Keratinocyte (primary cell): ENCODE results near the gene GNAT2. TPM values are rescaled to one million over a fixed set of nuclear protein-coding genes. Genes with fewer than 3 reads are reported as not detected.

Experiments
- DNase-seq: peaks from one replicate; pipeline ENCODE4 v3.0.0-alpha.2; 2011; ENCODE audit warnings: low read depth, missing footprints, low spot score
- FAIRE-seq: peaks from 2 replicates; lab custom pipeline; 2011; peaks lifted over from hg19 to GRCh38; lab: Jason Lieb, UNC
- H2AFZ ChIP-seq: 2 replicates; pipeline ENCODE4 v1.6.0; 2012; ENCODE audit warnings: low read length, control low read depth, inconsistent platforms; ENCODE audit not compliant: control insufficient read depth
- H3K27ac ChIP-seq: 2 replicates; pipeline ENCODE4 v1.5.1; 2011; ENCODE audit warnings: low read length; ENCODE audit not compliant: control insufficient read depth, insufficient read depth
- H3K27me3 ChIP-seq: 3 replicates; pipeline ENCODE4 v1.6.0; 2011; ENCODE audit warnings: low read length; ENCODE audit not compliant: control insufficient read depth, insufficient read depth; ENCODE audit errors: extremely low read depth
- H3K36me3 ChIP-seq, 2 experiments: 2 replicates in 1 of 2; 3 replicates in 1 of 2; pipeline ENCODE4 v1.5.1; 2011; ENCODE audit warnings: low read length in 2 of 2, mild to moderate bottlenecking in 1 of 2; ENCODE audit not compliant: control insufficient read depth in 2 of 2, insufficient read depth in 2 of 2; ENCODE audit errors: extremely low read depth in 1 of 2
- H3K4me1 ChIP-seq: 3 replicates; pipeline ENCODE4 v1.5.1; 2011; ENCODE audit warnings: low read length; ENCODE audit not compliant: control insufficient read depth, insufficient read depth; ENCODE audit errors: extremely low read depth
- H3K4me2 ChIP-seq: 3 replicates; pipeline ENCODE4 v1.6.0; 2011; ENCODE audit warnings: low read depth, low read length; ENCODE audit not compliant: control insufficient read depth, insufficient read depth; ENCODE audit errors: extremely low read depth
- H3K4me3 ChIP-seq, 3 experiments: fragments of 200-600 bp in 1 of 3; sonication (generic) in 1 of 3; 2 replicates in 2 of 3; 3 replicates in 1 of 3; pipeline ENCODE4 v1.5.1; 2011 to 2016; ENCODE audit warnings: low read length in 3 of 3, mild to moderate bottlenecking in 3 of 3, control low read depth in 2 of 3, inconsistent platforms in 1 of 3, low read depth in 1 of 3, mixed read lengths in 1 of 3, mixed run types in 1 of 3, moderate library complexity in 1 of 3; ENCODE audit not compliant: control insufficient read depth in 2 of 3, insufficient read depth in 2 of 3; ENCODE audit errors: extremely low read depth in 1 of 3
- H3K79me2 ChIP-seq: 2 replicates; pipeline ENCODE4 v1.6.0; 2012; ENCODE audit warnings: low read length; ENCODE audit not compliant: control insufficient read depth, insufficient read depth
- H3K9ac ChIP-seq: 3 replicates; pipeline ENCODE4 v1.6.0; 2011; ENCODE audit warnings: low read length; ENCODE audit not compliant: control insufficient read depth, insufficient read depth; ENCODE audit errors: extremely low read depth
- H3K9me1 ChIP-seq: 3 replicates; pipeline ENCODE4 v1.6.0; 2011; ENCODE audit warnings: low read length; ENCODE audit not compliant: control insufficient read depth, insufficient read depth; ENCODE audit errors: extremely low read depth
- H3K9me3 ChIP-seq: 2 replicates; pipeline ENCODE4 v1.5.1; 2012; ENCODE audit warnings: low read depth, low read length; ENCODE audit not compliant: control insufficient read depth
- H4K20me1 ChIP-seq: 3 replicates; pipeline ENCODE4 v1.6.0; 2011; ENCODE audit warnings: low read length; ENCODE audit not compliant: control insufficient read depth, insufficient read depth; ENCODE audit errors: extremely low read depth
- EZH2 ChIP-seq: IDR thresholded peaks from one replicate; pipeline ENCODE4 v1.6.1; 2012; ENCODE audit warnings: inconsistent platforms, mild to moderate bottlenecking, low read length, moderate library complexity
- dilution Hi-C: fragments of 300-500 bp; cut with MboI; formaldehyde crosslinking; loops from one replicate; pipeline ENCODE4 v1.7.0; 2020; ENCODE audit warnings: low sequenced_read_pairs; ENCODE audit not compliant: extremely low pct_ligation_motif_present
- polyA plus RNA-seq, 5 experiments: library from polyadenylated mRNA; depleted of rRNA in 3 of 5; stranded (reverse) in 3 of 5; stranded (forward) in 1 of 5; unstranded in 1 of 5; fragments of >200 nt; gene quantifications; 1 replicate in 1 of 5; 2 replicates in 3 of 5; 3 replicates in 1 of 5; pipeline versions ENCODE4 v1.2.1 to v1.2.3, GENCODE V29; 2011 to 2012; ENCODE audit warnings: missing spikeins in 2 of 5, low read depth in 1 of 5, low replicate concordance in 1 of 5
- TF ChIP-seq, protein P1 (sequence below), 3 experiments: IDR thresholded peaks in 1 of 3; conservative IDR thresholded peaks in 1 of 3; optimal IDR thresholded peaks in 1 of 3; 2 replicates in 2 of 3; 3 replicates in 1 of 3; pipeline versions ENCODE3 to v1.5.1; 2011; ENCODE audit warnings: low read length in 3 of 3, mild to moderate bottlenecking in 3 of 3, moderate library complexity in 2 of 3, control low read depth in 1 of 3, inconsistent platforms in 1 of 3; ENCODE audit not compliant: insufficient read depth in 2 of 3; ENCODE audit errors: extremely low read depth in 1 of 3

The GNAT2 gene
- polyA plus RNA-seq, 1 donor (not counting 4 experiments of a cell fraction or from before 2014, with no cell fraction given) = 0.17 TPM

DNA sequence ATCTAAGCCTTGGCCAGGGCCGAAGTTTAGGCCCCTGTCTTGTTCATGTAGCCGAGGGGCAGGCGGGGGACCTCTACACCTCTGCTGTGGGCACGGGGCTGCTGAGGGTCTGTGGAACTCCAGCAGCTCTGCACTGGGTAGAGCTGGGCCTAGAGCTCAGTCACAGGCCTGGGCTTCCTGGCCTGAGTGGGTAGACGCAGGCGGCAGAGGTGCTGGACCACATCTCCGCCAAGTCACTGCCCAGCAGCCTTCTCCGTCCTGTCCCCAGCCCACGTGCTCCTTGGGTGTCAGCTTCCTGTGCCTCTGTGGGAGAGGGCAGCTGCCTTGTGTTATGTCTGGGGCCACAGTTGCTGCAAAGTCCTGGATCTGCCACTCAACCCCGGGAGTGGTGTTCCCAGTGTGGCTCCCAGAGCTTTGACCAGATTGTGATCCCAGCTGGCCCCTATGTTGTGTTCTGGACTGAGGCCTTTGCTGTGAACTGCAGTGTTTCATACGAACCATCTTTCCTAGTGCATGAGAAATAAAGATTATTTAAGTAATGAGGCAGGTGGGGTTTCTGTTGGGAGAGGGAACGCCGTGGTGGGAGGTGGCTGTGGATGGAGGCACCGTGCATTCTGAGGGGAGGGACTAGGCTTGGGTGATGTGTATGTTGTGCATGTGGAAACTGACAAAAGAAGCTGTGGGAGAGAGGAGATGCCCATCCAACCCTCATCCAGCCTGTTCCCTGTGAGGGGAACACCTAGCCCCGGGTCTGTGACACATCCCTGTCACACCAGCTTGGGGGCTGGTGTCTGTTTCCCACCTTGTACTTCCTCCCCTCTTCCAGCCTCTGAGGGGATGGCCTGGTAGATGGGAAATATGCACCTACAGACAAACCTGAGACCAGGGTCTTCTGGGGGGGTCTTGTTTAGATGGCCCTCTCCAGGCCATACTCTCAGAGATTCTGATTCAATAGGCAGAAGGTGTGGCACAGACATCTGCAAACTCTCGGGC is 12.4 kb upstream of the GNAT2 start:
- Histone ChIP-seq H3K9me1 (no peaks in the 10 kb centered on the region), H3K9me3 (no peaks in the 10 kb centered on the region), H3K4me2 (no peak overlapping the region), H2AFZ (no peak overlapping the region), H4K20me1 (no peaks in the 10 kb centered on the region), H3K79me2 (no peaks in the 10 kb centered on the region), H3K9ac (no peak overlapping the region), H3K36me3 (peaks cover 11 to 20% of the 10 kb centered on the region in 2 experiments), H3K27ac (no peak overlapping the region), H3K4me1 (no peaks in the 10 kb centered on the region), H3K4me3 (no peak overlapping the region), H3K27me3 (no peaks in the 10 kb centered on the region)
- FAIRE-seq = no peak
- DNase-seq = no peak
- dilution Hi-C loops = no loop called here
- TF ChIP-seq EZH2 = no peak
- TF ChIP-seq, protein P1, sequence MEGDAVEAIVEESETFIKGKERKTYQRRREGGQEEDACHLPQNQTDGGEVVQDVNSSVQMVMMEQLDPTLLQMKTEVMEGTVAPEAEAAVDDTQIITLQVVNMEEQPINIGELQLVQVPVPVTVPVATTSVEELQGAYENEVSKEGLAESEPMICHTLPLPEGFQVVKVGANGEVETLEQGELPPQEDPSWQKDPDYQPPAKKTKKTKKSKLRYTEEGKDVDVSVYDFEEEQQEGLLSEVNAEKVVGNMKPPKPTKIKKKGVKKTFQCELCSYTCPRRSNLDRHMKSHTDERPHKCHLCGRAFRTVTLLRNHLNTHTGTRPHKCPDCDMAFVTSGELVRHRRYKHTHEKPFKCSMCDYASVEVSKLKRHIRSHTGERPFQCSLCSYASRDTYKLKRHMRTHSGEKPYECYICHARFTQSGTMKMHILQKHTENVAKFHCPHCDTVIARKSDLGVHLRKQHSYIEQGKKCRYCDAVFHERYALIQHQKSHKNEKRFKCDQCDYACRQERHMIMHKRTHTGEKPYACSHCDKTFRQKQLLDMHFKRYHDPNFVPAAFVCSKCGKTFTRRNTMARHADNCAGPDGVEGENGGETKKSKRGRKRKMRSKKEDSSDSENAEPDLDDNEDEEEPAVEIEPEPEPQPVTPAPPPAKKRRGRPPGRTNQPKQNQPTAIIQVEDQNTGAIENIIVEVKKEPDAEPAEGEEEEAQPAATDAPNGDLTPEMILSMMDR (optimal IDR thresholded peaks at IDR 0.05 in 1 of 3, IDR thresholded peaks at IDR 0.05 in 1 of 3, conservative IDR thresholded peaks at IDR 0.05 in 1 of 3; ENCODE audit: extremely low read depth in 1 of 3, insufficient read depth in 2 of 3, low read length in 3 of 3) = no peak

GRCh38 chr1:109630898-109631512 is 11.6 kb upstream of the GNAT2 start:
- Histone ChIP-seq H3K27me3 (no peaks in the 10 kb centered on the region), H3K4me3 (no peak overlapping the region), H3K79me2 (no peaks in the 10 kb centered on the region), H2AFZ (no peak overlapping the region), H3K9me1 (no peaks in the 10 kb centered on the region), H3K36me3 (peaks cover 11 to 24% of the 10 kb centered on the region in 2 experiments), H3K9ac (no peak overlapping the region), H3K9me3 (no peaks in the 10 kb centered on the region), H3K4me2 (no peak overlapping the region), H3K4me1 (no peaks in the 10 kb centered on the region), H4K20me1 (no peaks in the 10 kb centered on the region), H3K27ac (no peak overlapping the region)
- DNase-seq (no peak), FAIRE-seq (no peak)
- TF ChIP-seq, protein P1 (optimal IDR thresholded peaks at IDR 0.05 in 1 of 3, IDR thresholded peaks at IDR 0.05 in 1 of 3, conservative IDR thresholded peaks at IDR 0.05 in 1 of 3; ENCODE audit: extremely low read depth in 1 of 3, insufficient read depth in 2 of 3, low read length in 3 of 3) = no peak
- TF ChIP-seq EZH2 = no peak
- dilution Hi-C loops = no loop called here
